HepG2 (cell line): ENCODE results near the gene UBAC1. TPM values are rescaled to one million over a fixed set of nuclear protein-coding genes. Genes with fewer than 3 reads are reported as not detected.

Experiments
- CBX2 ChIP-seq, 2 experiments: fragments of 200-600 bp in 1 of 2; sonication (generic); formaldehyde crosslinking in 1 of 2; IDR thresholded peaks; 2 replicates each; pipeline versions ENCODE4 v1.7.0 to v1.8.1; 2018 to 2022; ENCODE audit warnings: low read depth in 2 of 2, low read length in 1 of 2, mild to moderate bottlenecking in 1 of 2, missing genetic modification reagents in 1 of 2
- HHEX ChIP-seq: IDR thresholded peaks from 2 replicates; pipeline ENCODE4 v1.6.1; 2016; ENCODE audit warnings: control low read depth
- HOXA9 ChIP-seq: sonication (generic); formaldehyde crosslinking; IDR thresholded peaks from 2 replicates; pipeline ENCODE4 v1.8.1; 2022; ENCODE audit warnings: missing genetic modification reagents, mild to moderate bottlenecking, moderate library complexity, borderline replicate concordance
- IRF2 ChIP-seq: IDR thresholded peaks from 2 replicates; pipeline ENCODE4 v1.6.1; 2018; ENCODE audit warnings: missing genetic modification reagents, missing compliant biosample characterization
- KLF16 ChIP-seq, 2 experiments: sonication (generic) in 1 of 2; formaldehyde crosslinking in 1 of 2; IDR thresholded peaks; 2 replicates each; pipeline versions ENCODE4 v1.6.1 to v1.8.0; 2016 to 2023; ENCODE audit warnings: missing genetic modification reagents in 2 of 2, missing compliant biosample characterization in 1 of 2
- TEAD2 ChIP-seq: sonication (generic); formaldehyde crosslinking; IDR thresholded peaks from 2 replicates; pipeline ENCODE4 v1.9.0; 2021; ENCODE audit warnings: missing genetic modification reagents
- YEATS2 ChIP-seq: sonication (generic); formaldehyde crosslinking; IDR thresholded peaks from 2 replicates; pipeline ENCODE4 v1.4.0; 2020; ENCODE audit warnings: missing genetic modification reagents, borderline replicate concordance
- ZFYVE20 ChIP-seq: sonication (generic); formaldehyde crosslinking; IDR thresholded peaks from 2 replicates; pipeline ENCODE4 v1.8.0; 2023; ENCODE audit warnings: low read depth, mild to moderate bottlenecking, moderate library complexity, missing genetic modification reagents, borderline replicate concordance
- ZMYM2 ChIP-seq: sonication (generic); formaldehyde crosslinking; IDR thresholded peaks from 2 replicates; pipeline ENCODE4 v1.8.0; 2022; ENCODE audit warnings: mild to moderate bottlenecking, missing genetic modification reagents
- ZNF263 ChIP-seq: sonication (generic); formaldehyde crosslinking; IDR thresholded peaks from 2 replicates; pipeline ENCODE4 v1.4.0; 2020; ENCODE audit warnings: missing genetic modification reagents
- ZNF468 ChIP-seq: sonication (generic); formaldehyde crosslinking; IDR thresholded peaks from 2 replicates; pipeline ENCODE4 v1.8.0; 2022; ENCODE audit warnings: mild to moderate bottlenecking, moderate library complexity, missing genetic modification reagents
- ZNF549 ChIP-seq: sonication (generic); formaldehyde crosslinking; IDR thresholded peaks from 2 replicates; pipeline ENCODE4 v1.5.0; 2020; ENCODE audit warnings: missing genetic modification reagents
- ZNF619 ChIP-seq: sonication (generic); formaldehyde crosslinking; IDR thresholded peaks from 2 replicates; pipeline ENCODE4 v1.4.0; 2020; ENCODE audit warnings: mild to moderate bottlenecking, missing genetic modification reagents
- polyA plus RNA-seq, 8 experiments: library from polyadenylated mRNA; depleted of rRNA in 3 of 8; stranded (reverse) in 7 of 8; unstranded in 1 of 8; fragments of >200 nt; fragmentation: Illumina TruSeq in 4 of 8; extraction: Trizol in 4 of 8; gene quantifications; 2 replicates each; pipeline versions ENCODE4 v1.2.1 to v1.2.3, GENCODE V29; 2011 to 2016; ENCODE audit warnings: low read depth in 4 of 8, missing spikeins in 1 of 8, mixed read lengths in 1 of 8; ENCODE audit not compliant: insufficient read depth in 1 of 8
- total RNA-seq, 5 experiments: library from RNA; depleted of rRNA; stranded (reverse); fragments of >200 nt; fragmentation: Illumina TruSeq; extraction: Trizol; gene quantifications; 2 replicates each; pipeline ENCODE4 v1.2.3, GENCODE V29; 2016; ENCODE audit warnings: low read depth in 1 of 5
- TF ChIP-seq, protein P1 (sequence below): sonication (generic); formaldehyde crosslinking; IDR thresholded peaks from 2 replicates; pipeline ENCODE4 v1.8.0; 2022; ENCODE audit warnings: missing genetic modification reagents, mild to moderate bottlenecking, moderate library complexity, borderline replicate concordance
- TF ChIP-seq, protein P2 (sequence below): sonication (generic); formaldehyde crosslinking; IDR thresholded peaks from 2 replicates; pipeline ENCODE4; 2020; ENCODE audit warnings: missing genetic modification reagents, mild to moderate bottlenecking, borderline replicate concordance
- TF ChIP-seq, protein P3 (sequence below): sonication (generic); formaldehyde crosslinking; IDR thresholded peaks from 2 replicates; pipeline ENCODE4 v1.5.0; 2020; ENCODE audit warnings: mild to moderate bottlenecking, missing genetic modification reagents, borderline replicate concordance

Gene UBAC1
- total and polyA plus RNA-seq, 2 of the 13 experiments (the other 11 are each of a cell fraction or from before 2014, with no cell fraction given): 32.2 to 34.1 TPM

- TF ChIP-seq, protein P1, sequence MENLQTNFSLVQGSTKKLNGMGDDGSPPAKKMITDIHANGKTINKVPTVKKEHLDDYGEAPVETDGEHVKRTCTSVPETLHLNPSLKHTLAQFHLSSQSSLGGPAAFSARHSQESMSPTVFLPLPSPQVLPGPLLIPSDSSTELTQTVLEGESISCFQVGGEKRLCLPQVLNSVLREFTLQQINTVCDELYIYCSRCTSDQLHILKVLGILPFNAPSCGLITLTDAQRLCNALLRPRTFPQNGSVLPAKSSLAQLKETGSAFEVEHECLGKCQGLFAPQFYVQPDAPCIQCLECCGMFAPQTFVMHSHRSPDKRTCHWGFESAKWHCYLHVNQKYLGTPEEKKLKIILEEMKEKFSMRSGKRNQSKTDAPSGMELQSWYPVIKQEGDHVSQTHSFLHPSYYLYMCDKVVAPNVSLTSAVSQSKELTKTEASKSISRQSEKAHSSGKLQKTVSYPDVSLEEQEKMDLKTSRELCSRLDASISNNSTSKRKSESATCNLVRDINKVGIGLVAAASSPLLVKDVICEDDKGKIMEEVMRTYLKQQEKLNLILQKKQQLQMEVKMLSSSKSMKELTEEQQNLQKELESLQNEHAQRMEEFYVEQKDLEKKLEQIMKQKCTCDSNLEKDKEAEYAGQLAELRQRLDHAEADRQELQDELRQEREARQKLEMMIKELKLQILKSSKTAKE (CRISPR knock-in tag): no peak
- TF ChIP-seq, protein P2, sequence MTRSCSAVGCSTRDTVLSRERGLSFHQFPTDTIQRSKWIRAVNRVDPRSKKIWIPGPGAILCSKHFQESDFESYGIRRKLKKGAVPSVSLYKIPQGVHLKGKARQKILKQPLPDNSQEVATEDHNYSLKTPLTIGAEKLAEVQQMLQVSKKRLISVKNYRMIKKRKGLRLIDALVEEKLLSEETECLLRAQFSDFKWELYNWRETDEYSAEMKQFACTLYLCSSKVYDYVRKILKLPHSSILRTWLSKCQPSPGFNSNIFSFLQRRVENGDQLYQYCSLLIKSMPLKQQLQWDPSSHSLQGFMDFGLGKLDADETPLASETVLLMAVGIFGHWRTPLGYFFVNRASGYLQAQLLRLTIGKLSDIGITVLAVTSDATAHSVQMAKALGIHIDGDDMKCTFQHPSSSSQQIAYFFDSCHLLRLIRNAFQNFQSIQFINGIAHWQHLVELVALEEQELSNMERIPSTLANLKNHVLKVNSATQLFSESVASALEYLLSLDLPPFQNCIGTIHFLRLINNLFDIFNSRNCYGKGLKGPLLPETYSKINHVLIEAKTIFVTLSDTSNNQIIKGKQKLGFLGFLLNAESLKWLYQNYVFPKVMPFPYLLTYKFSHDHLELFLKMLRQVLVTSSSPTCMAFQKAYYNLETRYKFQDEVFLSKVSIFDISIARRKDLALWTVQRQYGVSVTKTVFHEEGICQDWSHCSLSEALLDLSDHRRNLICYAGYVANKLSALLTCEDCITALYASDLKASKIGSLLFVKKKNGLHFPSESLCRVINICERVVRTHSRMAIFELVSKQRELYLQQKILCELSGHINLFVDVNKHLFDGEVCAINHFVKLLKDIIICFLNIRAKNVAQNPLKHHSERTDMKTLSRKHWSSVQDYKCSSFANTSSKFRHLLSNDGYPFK (CRISPR knock-in tag): no peak
- TF ChIP-seq ZMYM2 (CRISPR knock-in tag) (no peak), ZFYVE20 (no peak), IRF2 (CRISPR knock-in tag) (no peak), HHEX (CRISPR knock-in tag) (no peak), CBX2 (IDR thresholded peaks at IDR 0.05; ENCODE audit: low read depth, low read length) (no peak), CBX2 (CRISPR knock-in tag; IDR thresholded peaks at IDR 0.05; ENCODE audit: low read depth) (no peak), ZNF619 (CRISPR knock-in tag) (no peak), KLF16 (CRISPR knock-in tag; IDR thresholded peaks at IDR 0.05) (no peak), ZNF468 (CRISPR knock-in tag) (no peak), YEATS2 (CRISPR knock-in tag) (no peak), ZNF549 (CRISPR knock-in tag) (no peak), HOXA9 (CRISPR knock-in tag) (no peak), TEAD2 (CRISPR knock-in tag) (no peak), ZNF263 (no peak)
- TF ChIP-seq, protein P3, sequence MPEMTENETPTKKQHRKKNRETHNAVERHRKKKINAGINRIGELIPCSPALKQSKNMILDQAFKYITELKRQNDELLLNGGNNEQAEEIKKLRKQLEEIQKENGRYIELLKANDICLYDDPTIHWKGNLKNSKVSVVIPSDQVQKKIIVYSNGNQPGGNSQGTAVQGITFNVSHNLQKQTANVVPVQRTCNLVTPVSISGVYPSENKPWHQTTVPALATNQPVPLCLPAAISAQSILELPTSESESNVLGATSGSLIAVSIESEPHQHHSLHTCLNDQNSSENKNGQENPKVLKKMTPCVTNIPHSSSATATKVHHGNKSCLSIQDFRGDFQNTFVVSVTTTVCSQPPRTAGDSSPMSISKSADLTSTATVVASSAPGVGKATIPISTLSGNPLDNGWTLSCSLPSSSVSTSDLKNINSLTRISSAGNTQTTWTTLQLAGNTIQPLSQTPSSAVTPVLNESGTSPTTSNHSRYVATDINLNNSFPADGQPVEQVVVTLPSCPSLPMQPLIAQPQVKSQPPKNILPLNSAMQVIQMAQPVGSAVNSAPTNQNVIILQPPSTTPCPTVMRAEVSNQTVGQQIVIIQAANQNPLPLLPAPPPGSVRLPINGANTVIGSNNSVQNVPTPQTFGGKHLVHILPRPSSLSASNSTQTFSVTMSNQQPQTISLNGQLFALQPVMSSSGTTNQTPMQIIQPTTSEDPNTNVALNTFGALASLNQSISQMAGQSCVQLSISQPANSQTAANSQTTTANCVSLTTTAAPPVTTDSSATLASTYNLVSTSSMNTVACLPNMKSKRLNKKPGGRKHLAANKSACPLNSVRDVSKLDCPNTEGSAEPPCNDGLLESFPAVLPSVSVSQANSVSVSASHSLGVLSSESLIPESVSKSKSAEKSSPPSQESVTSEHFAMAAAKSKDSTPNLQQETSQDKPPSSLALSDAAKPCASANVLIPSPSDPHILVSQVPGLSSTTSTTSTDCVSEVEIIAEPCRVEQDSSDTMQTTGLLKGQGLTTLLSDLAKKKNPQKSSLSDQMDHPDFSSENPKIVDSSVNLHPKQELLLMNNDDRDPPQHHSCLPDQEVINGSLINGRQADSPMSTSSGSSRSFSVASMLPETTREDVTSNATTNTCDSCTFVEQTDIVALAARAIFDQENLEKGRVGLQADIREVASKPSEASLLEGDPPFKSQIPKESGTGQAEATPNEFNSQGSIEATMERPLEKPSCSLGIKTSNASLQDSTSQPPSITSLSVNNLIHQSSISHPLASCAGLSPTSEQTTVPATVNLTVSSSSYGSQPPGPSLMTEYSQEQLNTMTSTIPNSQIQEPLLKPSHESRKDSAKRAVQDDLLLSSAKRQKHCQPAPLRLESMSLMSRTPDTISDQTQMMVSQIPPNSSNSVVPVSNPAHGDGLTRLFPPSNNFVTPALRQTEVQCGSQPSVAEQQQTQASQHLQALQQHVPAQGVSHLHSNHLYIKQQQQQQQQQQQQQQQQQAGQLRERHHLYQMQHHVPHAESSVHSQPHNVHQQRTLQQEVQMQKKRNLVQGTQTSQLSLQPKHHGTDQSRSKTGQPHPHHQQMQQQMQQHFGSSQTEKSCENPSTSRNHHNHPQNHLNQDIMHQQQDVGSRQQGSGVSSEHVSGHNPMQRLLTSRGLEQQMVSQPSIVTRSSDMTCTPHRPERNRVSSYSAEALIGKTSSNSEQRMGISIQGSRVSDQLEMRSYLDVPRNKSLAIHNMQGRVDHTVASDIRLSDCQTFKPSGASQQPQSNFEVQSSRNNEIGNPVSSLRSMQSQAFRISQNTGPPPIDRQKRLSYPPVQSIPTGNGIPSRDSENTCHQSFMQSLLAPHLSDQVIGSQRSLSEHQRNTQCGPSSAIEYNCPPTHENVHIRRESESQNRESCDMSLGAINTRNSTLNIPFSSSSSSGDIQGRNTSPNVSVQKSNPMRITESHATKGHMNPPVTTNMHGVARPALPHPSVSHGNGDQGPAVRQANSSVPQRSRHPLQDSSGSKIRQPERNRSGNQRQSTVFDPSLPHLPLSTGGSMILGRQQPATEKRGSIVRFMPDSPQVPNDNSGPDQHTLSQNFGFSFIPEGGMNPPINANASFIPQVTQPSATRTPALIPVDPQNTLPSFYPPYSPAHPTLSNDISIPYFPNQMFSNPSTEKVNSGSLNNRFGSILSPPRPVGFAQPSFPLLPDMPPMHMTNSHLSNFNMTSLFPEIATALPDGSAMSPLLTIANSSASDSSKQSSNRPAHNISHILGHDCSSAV (CRISPR knock-in tag): no peak
Observed at GRCh38 chr9:136007276-136007933, 46.2 kb upstream of the UBAC1 start (continued).
